Measurements from ENCODE around the gene GEN1. TPM values are rescaled to one million over a fixed set of nuclear protein-coding genes. Genes with fewer than 3 reads are reported as not detected.

GEN1 gene
- 2.2 TPM for polyA plus RNA-seq (2013, experiment 1 of 2)
- 2.6 TPM for polyA plus RNA-seq (2013, experiment 2 of 2)

DNA sequence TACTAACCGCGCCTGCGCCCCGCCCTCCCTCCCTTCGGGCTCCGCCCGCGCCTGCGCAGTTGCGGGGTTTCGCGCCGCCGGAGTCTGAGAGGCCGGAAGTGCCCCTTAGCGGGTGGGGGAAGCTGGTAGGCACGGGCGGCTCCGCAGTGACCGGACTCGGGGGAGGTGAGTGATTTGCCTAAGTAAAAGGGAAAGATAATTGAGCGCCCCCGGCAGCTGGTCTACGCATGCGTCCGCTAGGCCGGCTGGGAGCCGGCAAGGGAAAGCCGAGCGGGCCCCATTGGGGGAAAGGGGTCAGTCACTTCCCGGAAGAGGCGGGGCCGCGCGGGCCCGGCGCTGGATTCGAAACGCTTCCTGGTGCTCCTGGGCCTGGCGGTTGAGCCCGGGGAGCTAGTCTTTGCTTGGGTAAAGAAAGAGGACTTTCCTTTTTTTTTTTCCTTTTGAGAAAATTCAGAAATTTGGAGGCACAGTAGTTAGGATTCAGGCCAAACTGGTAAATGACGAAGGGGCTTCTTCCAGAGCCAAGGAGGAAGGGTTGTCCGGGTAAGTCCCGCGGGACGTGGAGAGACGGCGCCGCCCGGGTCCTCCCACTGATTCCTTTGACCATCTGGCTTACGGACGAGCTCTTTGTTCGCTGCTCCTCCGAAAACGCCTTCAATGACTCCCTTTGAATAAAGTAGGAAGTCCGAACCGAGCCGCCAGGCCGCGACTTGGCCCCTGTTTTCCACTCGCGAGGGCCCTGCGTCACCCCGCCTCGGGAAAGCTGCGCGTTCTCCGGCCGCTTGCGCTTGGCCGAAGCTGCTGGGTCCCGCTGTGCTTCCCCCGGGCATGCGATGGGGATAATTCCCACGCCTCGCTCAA lies at the start of gene GEN1, which contains the start of gene SMC6:
Gene GEN1, plus strand, starts transcription at position 336 of the 861 bp plus-strand sequence. CDS start 5,806 bp downstream, outside the sequence.
Gene SMC6, minus strand, starts transcription at position 8 of the 861 bp plus-strand sequence. CDS start 7,864 bp downstream, outside the sequence.
- peak within 1 kb of the TSS; percentile 95 for H2AFZ ChIP-seq (ENCODE audit: low read depth, low read length)
- no peak within 1 kb of the TSS for H2AK5ac ChIP-seq (ENCODE audit: low read length, severe bottlenecking)
- H3K4ac ChIP-seq (ENCODE audit: low read depth in 1 of 2, low read length in 2 of 2) = peak within 1 kb of the TSS; percentile 91 to 100
- H3K23ac ChIP-seq (ENCODE audit: low read length in 2 of 2) = peak within 1 kb of the TSS; percentile 97 to 98
- peak within 1 kb of the TSS; percentile 95 for H3K9ac ChIP-seq (ENCODE audit: low read length)
- DNase-seq = peak; percentile 91
- H2BK5ac ChIP-seq (ENCODE audit: low read depth, low read length, poor library complexity, severe bottlenecking) = peak within 1 kb of the TSS; percentile 98
- H4K91ac ChIP-seq (ENCODE audit: low read length) = peak within 1 kb of the TSS; percentile 98
- peak within 1 kb of the TSS; percentile 55 to 77 for H2BK12ac ChIP-seq (ENCODE audit: low read length in 2 of 2)
- peak within 1 kb of the TSS; percentile 97 for H2BK120ac ChIP-seq (ENCODE audit: low read depth, low read length)
- peak within 1 kb of the TSS; percentile 95 to 100 for H3K4me3 ChIP-seq (ENCODE audit: insufficient read depth in 1 of 2, low read depth in 1 of 2, low read length in 2 of 2)
- peak within 1 kb of the TSS; percentile 83 for H2BK15ac ChIP-seq (ENCODE audit: low read depth, poor library complexity, severe bottlenecking)
- peak within 1 kb of the TSS; percentile 96 to 98 for H3K18ac ChIP-seq (ENCODE audit: low read depth in 1 of 2, low read length in 2 of 2)
- no peaks in the 10 kb centered on the region for H3K9me3 ChIP-seq (ENCODE audit: control insufficient read depth, low read length)
- peak within 1 kb of the TSS; percentile 74 to 92 for H3K14ac ChIP-seq (ENCODE audit: low read length in 2 of 2)
- peak within 1 kb of the TSS; percentile 96 for H4K8ac ChIP-seq (ENCODE audit: low read length)
- peaks cover 3% of the 10 kb centered on the region for H3K4me1 ChIP-seq (ENCODE audit: control insufficient read depth, insufficient read depth, low read depth, low read length)
- H3K79me1 ChIP-seq (replicated peaks; ENCODE audit: low read length, poor library complexity, severe bottlenecking) = peaks cover 3% of the 10 kb centered on the region
- H3K27ac ChIP-seq (ENCODE audit: low read length, poor library complexity, severe bottlenecking) = peak within 1 kb of the TSS; percentile 100
- WGBS = under 1% methylated on average over 65 of the region's 76 CpGs
- no peaks in the 10 kb centered on the region for H3K27me3 ChIP-seq (ENCODE audit: control insufficient read depth in 1 of 2, insufficient read depth in 1 of 2, low read length in 2 of 2)
- peak within 1 kb of the TSS; percentile 99 for H3K4me2 ChIP-seq (ENCODE audit: low read length, poor library complexity, severe bottlenecking)
- no peaks in the 10 kb centered on the region for H3K36me3 ChIP-seq (ENCODE audit: control insufficient read depth in 1 of 2, insufficient read depth in 2 of 2, low read depth in 1 of 2, low read length in 2 of 2)

DNA sequence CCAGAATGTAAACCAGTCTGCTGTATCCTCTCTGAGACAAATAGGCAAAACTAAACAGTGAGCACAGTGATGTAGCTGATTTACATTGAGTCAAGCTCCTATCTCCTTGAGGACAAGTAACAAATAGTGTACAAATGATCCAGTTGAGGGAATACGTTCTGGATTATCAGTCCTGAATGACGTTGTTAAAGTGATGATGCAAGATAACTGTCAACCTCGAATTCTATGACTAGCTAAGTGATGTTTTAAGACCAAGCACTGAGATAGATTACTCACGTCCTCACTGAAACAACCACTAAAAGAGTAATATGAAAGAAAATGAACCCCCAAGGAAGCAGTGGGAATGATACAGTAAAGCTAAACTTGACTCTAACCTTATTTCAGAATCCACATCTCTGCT lies 47.1 kb upstream of the GEN1 start:
- Histone ChIP-seq H3K9me3 (ENCODE audit: control insufficient read depth, low read length) (no peaks in the 10 kb centered on the region), H2AK5ac (ENCODE audit: low read length, severe bottlenecking) (no peak overlapping the region), H3K27me3 (ENCODE audit: control insufficient read depth in 1 of 2, insufficient read depth in 1 of 2, low read length in 2 of 2) (no peaks in the 10 kb centered on the region), H3K14ac (ENCODE audit: low read length in 2 of 2) (no peak overlapping the region), H3K27ac (ENCODE audit: low read length, poor library complexity, severe bottlenecking) (no peak overlapping the region), H3K9ac (ENCODE audit: low read length) (no peak overlapping the region), H2BK120ac (ENCODE audit: low read depth, low read length) (no peak overlapping the region), H3K4me3 (ENCODE audit: insufficient read depth in 1 of 2, low read depth in 1 of 2, low read length in 2 of 2) (no peak overlapping the region), H2BK15ac (ENCODE audit: low read depth, poor library complexity, severe bottlenecking) (no peak overlapping the region), H3K36me3 (ENCODE audit: control insufficient read depth in 1 of 2, insufficient read depth in 2 of 2, low read depth in 1 of 2, low read length in 2 of 2) (peaks cover 12 to 84% of the 10 kb centered on the region in 2 experiments), H3K4me1 (ENCODE audit: control insufficient read depth, insufficient read depth, low read depth, low read length) (no peaks in the 10 kb centered on the region), H4K8ac (ENCODE audit: low read length) (no peak overlapping the region), H2BK5ac (ENCODE audit: low read depth, low read length, poor library complexity, severe bottlenecking) (no peak overlapping the region), H2BK12ac (ENCODE audit: low read length in 2 of 2) (no peak overlapping the region), H4K91ac (ENCODE audit: low read length) (no peak overlapping the region), H2AFZ (ENCODE audit: low read depth, low read length) (no peak overlapping the region), H3K18ac (ENCODE audit: low read depth in 1 of 2, low read length in 2 of 2) (no peak overlapping the region), H3K4ac (ENCODE audit: low read depth in 1 of 2, low read length in 2 of 2) (no peak overlapping the region), H3K23ac (ENCODE audit: low read length in 2 of 2) (no peak overlapping the region), H3K79me1 (replicated peaks; ENCODE audit: low read length, poor library complexity, severe bottlenecking) (peaks cover 15% of the 10 kb centered on the region), H3K4me2 (ENCODE audit: low read length, poor library complexity, severe bottlenecking) (no peak overlapping the region)
- 88% methylated on average over 3 of the region's 4 CpGs for WGBS
- no peak for DNase-seq

- H3K4me3 ChIP-seq (ENCODE audit: insufficient read depth in 1 of 2, low read depth in 1 of 2, low read length in 2 of 2) = no peak overlapping the region
- no peak overlapping the region for H2BK15ac ChIP-seq (ENCODE audit: low read depth, poor library complexity, severe bottlenecking)
- H3K4me1 ChIP-seq (ENCODE audit: control insufficient read depth, insufficient read depth, low read depth, low read length) = no peaks in the 10 kb centered on the region
- no peaks in the 10 kb centered on the region for H3K27me3 ChIP-seq (ENCODE audit: control insufficient read depth in 1 of 2, insufficient read depth in 1 of 2, low read length in 2 of 2)
- H2AFZ ChIP-seq (ENCODE audit: low read depth, low read length) = no peak overlapping the region
- no peak overlapping the region for H3K23ac ChIP-seq (ENCODE audit: low read length in 2 of 2)
- H2BK5ac ChIP-seq (ENCODE audit: low read depth, low read length, poor library complexity, severe bottlenecking) = no peak overlapping the region
- H3K4me2 ChIP-seq (ENCODE audit: low read length, poor library complexity, severe bottlenecking) = no peak overlapping the region
- H3K14ac ChIP-seq (ENCODE audit: low read length in 2 of 2) = no peak overlapping the region
- H4K91ac ChIP-seq (ENCODE audit: low read length) = no peak overlapping the region
- no peak overlapping the region for H3K9ac ChIP-seq (ENCODE audit: low read length)
- no peak overlapping the region for H3K27ac ChIP-seq (ENCODE audit: low read length, poor library complexity, severe bottlenecking)
- peaks cover 15% of the 10 kb centered on the region for H3K79me1 ChIP-seq (replicated peaks; ENCODE audit: low read length, poor library complexity, severe bottlenecking)
- H2BK120ac ChIP-seq (ENCODE audit: low read depth, low read length) = no peak overlapping the region
- no peak for DNase-seq
- H3K36me3 ChIP-seq (ENCODE audit: control insufficient read depth in 1 of 2, insufficient read depth in 2 of 2, low read depth in 1 of 2, low read length in 2 of 2) = peaks cover 15 to 84% of the 10 kb centered on the region in 2 experiments
- no peak overlapping the region for H4K8ac ChIP-seq (ENCODE audit: low read length)
- no peak overlapping the region for H3K18ac ChIP-seq (ENCODE audit: low read depth in 1 of 2, low read length in 2 of 2)
- no CpG with 5 or more reads among the region's 1 CpG for WGBS
- no peaks in the 10 kb centered on the region for H3K9me3 ChIP-seq (ENCODE audit: control insufficient read depth, low read length)
- no peak overlapping the region for H3K4ac ChIP-seq (ENCODE audit: low read depth in 1 of 2, low read length in 2 of 2)
- H2BK12ac ChIP-seq (ENCODE audit: low read length in 2 of 2) = no peak overlapping the region
- H2AK5ac ChIP-seq (ENCODE audit: low read length, severe bottlenecking) = no peak overlapping the region
These were observed 45.4 kb upstream of the GEN1 start for GRCh38 chr2:17708501-17708900.

- Histone ChIP-seq H4K8ac (ENCODE audit: low read length) (no peak overlapping the region), H3K79me1 (replicated peaks; ENCODE audit: low read length, poor library complexity, severe bottlenecking) (peaks cover 13% of the 10 kb centered on the region), H4K91ac (ENCODE audit: low read length) (no peak overlapping the region), H3K23ac (ENCODE audit: low read length in 2 of 2) (no peak overlapping the region), H3K27ac (ENCODE audit: low read length, poor library complexity, severe bottlenecking) (no peak overlapping the region), H3K27me3 (ENCODE audit: control insufficient read depth in 1 of 2, insufficient read depth in 1 of 2, low read length in 2 of 2) (no peaks in the 10 kb centered on the region), H3K4me3 (ENCODE audit: insufficient read depth in 1 of 2, low read depth in 1 of 2, low read length in 2 of 2) (no peak overlapping the region), H2AFZ (ENCODE audit: low read depth, low read length) (no peak overlapping the region), H3K4me1 (ENCODE audit: control insufficient read depth, insufficient read depth, low read depth, low read length) (no peaks in the 10 kb centered on the region), H2BK15ac (ENCODE audit: low read depth, poor library complexity, severe bottlenecking) (no peak overlapping the region), H2AK5ac (ENCODE audit: low read length, severe bottlenecking) (no peak overlapping the region), H3K14ac (ENCODE audit: low read length in 2 of 2) (no peak overlapping the region), H3K4me2 (ENCODE audit: low read length, poor library complexity, severe bottlenecking) (no peak overlapping the region), H3K36me3 (ENCODE audit: control insufficient read depth in 1 of 2, insufficient read depth in 2 of 2, low read depth in 1 of 2, low read length in 2 of 2) (peaks cover 18 to 86% of the 10 kb centered on the region in 2 experiments), H3K9me3 (ENCODE audit: control insufficient read depth, low read length) (no peaks in the 10 kb centered on the region), H3K18ac (ENCODE audit: low read depth in 1 of 2, low read length in 2 of 2) (no peak overlapping the region), H3K4ac (ENCODE audit: low read depth in 1 of 2, low read length in 2 of 2) (no peak overlapping the region), H2BK12ac (ENCODE audit: low read length in 2 of 2) (no peak overlapping the region), H2BK5ac (ENCODE audit: low read depth, low read length, poor library complexity, severe bottlenecking) (no peak overlapping the region), H2BK120ac (ENCODE audit: low read depth, low read length) (no peak overlapping the region), H3K9ac (ENCODE audit: low read length) (no peak overlapping the region)
- 93% methylated on average over 2 of the region's 2 CpGs for WGBS
- no peak for DNase-seq
These were observed 44.0 kb upstream of the GEN1 start for GRCh38 chr2:17709897-17710296.

Measured in mesenchymal stem cell (in vitro differentiated cells and primary cell).